Femur (tissue), 1 donor: ENCODE data around the gene GPR119.
"Not testable (repeated sequence)": the region's sequence is repeated elsewhere in the genome, so short reads cannot be mapped to it uniquely, and the experiment has no call there.

ENCODE experiments used
- DNase-seq: peaks from one replicate; pipeline ENCODE4 v3.0.0-alpha.2; 2017

GPR119 gene

GRCh38 chrX:130338869-130339268 lies 46.6 kb downstream of the GPR119 start:
- not testable (repeated sequence) for DNase-seq

- DNase-seq, result no peak
Measured at GRCh38 chrX:130336531-130336930, 48.9 kb downstream of the GPR119 start.
